HEK293 (cell line): ENCODE measurements around the gene M1AP.

Experiments
- MZF1 ChIP-seq: fragments of 450-650 bp; formaldehyde crosslinking; IDR thresholded peaks from 2 replicates; pipeline ENCODE4 v1.5.1; 2017; ENCODE audit warnings: missing biosample characterization, missing genetic modification characterization, borderline replicate concordance
- SALL2 ChIP-seq: fragments of 450-650 bp; formaldehyde crosslinking; IDR thresholded peaks from 2 replicates; pipeline ENCODE4 v1.5.0; 2017; ENCODE audit warnings: missing biosample characterization, mild to moderate bottlenecking, missing genetic modification characterization, borderline replicate concordance
- ZBTB1 ChIP-seq: fragments of 450-650 bp; formaldehyde crosslinking; IDR thresholded peaks from 2 replicates; pipeline ENCODE4 v1.5.1; 2016; ENCODE audit warnings: missing biosample characterization, missing genetic modification characterization
- ZFP41 ChIP-seq: fragments of 450-650 bp; formaldehyde crosslinking; IDR thresholded peaks from 2 replicates; pipeline ENCODE4 v1.5.1; 2016; ENCODE audit warnings: missing biosample characterization, missing genetic modification characterization, borderline replicate concordance
- ZNF19 ChIP-seq: fragments of 450-650 bp; formaldehyde crosslinking; IDR thresholded peaks from 2 replicates; pipeline ENCODE4; 2016; ENCODE audit warnings: missing biosample characterization, missing genetic modification characterization, low read depth
- ZNF214 ChIP-seq: fragments of 450-650 bp; formaldehyde crosslinking; IDR thresholded peaks from 2 replicates; pipeline ENCODE4 v1.5.1; 2017; ENCODE audit warnings: missing biosample characterization, mild to moderate bottlenecking, missing genetic modification characterization, borderline replicate concordance
- ZNF366 ChIP-seq: fragments of 450-650 bp; formaldehyde crosslinking; conservative IDR thresholded peaks from 2 replicates; pipeline ENCODE4 v1.5.1; 2016; ENCODE audit warnings: missing biosample characterization, missing genetic modification characterization
- ZNF501 ChIP-seq: fragments of 450-650 bp; formaldehyde crosslinking; IDR thresholded peaks from 2 replicates; pipeline ENCODE4 v1.5.1; 2016; ENCODE audit warnings: missing biosample characterization, missing genetic modification characterization
- ZNF670 ChIP-seq: fragments of 450-650 bp; formaldehyde crosslinking; IDR thresholded peaks from 2 replicates; pipeline ENCODE4 v1.5.1; 2016; ENCODE audit warnings: missing biosample characterization, missing genetic modification characterization, low read depth
- ZNF76 ChIP-seq: fragments of 450-650 bp; formaldehyde crosslinking; IDR thresholded peaks from 2 replicates; pipeline ENCODE4; 2016; ENCODE audit warnings: low read depth, missing biosample characterization, missing genetic modification characterization, borderline replicate concordance
- TF ChIP-seq, protein P1 (sequence below): fragments of 450-650 bp; formaldehyde crosslinking; IDR thresholded peaks from 2 replicates; pipeline ENCODE4 v1.5.1; 2016; ENCODE audit warnings: missing biosample characterization, missing genetic modification characterization
- TF ChIP-seq, protein P2 (sequence below): fragments of 450-650 bp; formaldehyde crosslinking; IDR thresholded peaks from 2 replicates; pipeline ENCODE4 v1.5.1; 2016; ENCODE audit warnings: missing biosample characterization, missing genetic modification characterization

DNA sequence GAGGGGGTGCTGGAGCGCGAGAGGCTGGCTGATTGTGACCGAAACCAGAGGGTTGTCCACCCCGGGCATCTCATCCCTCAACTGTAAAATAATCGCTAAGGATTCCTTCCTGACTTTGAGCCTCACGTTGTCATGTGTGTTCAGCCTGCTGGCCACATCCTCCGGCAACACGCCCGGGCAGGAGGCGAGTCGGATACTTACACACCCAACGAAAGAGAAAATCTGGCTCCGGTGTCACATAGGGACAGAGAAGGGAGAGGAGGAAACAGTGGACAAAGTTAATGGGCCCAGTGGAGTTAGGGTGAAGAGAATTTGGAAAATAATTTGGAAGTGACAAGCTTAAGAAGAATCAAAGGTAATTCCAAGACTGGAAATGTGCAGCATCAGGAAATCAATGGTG is 131.5 kb downstream of the M1AP start:
- TF ChIP-seq ZNF19 (no peak), ZNF670 (tag by site-specific recombination) (no peak), ZNF366 (tag by site-specific recombination) (no peak), SALL2 (tag by site-specific recombination) (no peak), ZNF501 (no peak), ZNF214 (no peak), ZNF76 (tag by site-specific recombination) (no peak), MZF1 (no peak), ZBTB1 (tag by site-specific recombination) (no peak), ZFP41 (no peak)
- TF ChIP-seq, protein P1, sequence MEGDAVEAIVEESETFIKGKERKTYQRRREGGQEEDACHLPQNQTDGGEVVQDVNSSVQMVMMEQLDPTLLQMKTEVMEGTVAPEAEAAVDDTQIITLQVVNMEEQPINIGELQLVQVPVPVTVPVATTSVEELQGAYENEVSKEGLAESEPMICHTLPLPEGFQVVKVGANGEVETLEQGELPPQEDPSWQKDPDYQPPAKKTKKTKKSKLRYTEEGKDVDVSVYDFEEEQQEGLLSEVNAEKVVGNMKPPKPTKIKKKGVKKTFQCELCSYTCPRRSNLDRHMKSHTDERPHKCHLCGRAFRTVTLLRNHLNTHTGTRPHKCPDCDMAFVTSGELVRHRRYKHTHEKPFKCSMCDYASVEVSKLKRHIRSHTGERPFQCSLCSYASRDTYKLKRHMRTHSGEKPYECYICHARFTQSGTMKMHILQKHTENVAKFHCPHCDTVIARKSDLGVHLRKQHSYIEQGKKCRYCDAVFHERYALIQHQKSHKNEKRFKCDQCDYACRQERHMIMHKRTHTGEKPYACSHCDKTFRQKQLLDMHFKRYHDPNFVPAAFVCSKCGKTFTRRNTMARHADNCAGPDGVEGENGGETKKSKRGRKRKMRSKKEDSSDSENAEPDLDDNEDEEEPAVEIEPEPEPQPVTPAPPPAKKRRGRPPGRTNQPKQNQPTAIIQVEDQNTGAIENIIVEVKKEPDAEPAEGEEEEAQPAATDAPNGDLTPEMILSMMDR (tag by site-specific recombination), result no peak
- TF ChIP-seq, protein P2, sequence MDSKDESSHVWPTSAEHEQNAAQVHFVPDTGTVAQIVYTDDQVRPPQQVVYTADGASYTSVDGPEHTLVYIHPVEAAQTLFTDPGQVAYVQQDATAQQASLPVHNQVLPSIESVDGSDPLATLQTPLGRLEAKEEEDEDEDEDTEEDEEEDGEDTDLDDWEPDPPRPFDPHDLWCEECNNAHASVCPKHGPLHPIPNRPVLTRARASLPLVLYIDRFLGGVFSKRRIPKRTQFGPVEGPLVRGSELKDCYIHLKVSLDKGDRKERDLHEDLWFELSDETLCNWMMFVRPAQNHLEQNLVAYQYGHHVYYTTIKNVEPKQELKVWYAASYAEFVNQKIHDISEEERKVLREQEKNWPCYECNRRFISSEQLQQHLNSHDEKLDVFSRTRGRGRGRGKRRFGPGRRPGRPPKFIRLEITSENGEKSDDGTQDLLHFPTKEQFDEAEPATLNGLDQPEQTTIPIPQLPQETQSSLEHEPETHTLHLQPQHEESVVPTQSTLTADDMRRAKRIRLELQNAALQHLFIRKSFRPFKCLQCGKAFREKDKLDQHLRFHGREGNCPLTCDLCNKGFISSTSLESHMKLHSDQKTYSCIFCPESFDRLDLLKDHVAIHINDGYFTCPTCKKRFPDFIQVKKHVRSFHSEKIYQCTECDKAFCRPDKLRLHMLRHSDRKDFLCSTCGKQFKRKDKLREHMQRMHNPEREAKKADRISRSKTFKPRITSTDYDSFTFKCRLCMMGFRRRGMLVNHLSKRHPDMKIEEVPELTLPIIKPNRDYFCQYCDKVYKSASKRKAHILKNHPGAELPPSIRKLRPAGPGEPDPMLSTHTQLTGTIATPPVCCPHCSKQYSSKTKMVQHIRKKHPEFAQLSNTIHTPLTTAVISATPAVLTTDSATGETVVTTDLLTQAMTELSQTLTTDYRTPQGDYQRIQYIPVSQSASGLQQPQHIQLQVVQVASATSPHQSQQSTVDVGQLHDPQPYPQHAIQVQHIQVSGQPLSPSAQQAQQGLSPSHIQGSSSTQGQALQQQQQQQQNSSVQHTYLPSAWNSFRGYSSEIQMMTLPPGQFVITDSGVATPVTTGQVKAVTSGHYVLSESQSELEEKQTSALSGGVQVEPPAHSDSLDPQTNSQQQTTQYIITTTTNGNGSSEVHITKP (tag by site-specific recombination), result no peak
